ENCODE data around the gene CREB3L1.

DNA sequence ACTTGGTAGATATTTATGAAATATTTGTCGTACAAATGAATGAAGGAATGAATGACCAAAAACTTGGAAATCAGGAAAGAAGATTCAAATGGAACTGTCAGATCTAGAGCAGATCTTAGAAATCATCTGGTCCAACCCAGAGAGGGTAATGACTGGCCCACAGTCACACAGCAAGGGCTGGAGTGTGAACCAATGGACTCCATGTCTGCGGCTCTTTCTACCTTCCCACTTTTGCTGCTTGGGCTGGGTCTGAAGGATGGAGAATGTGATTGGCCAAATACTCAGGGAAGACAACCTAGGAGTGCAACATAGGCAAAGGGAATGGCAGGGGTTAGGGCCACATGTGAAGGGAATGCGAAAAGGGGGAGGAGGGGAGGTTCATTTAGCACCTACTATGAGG, 64.0 kb downstream of the CREB3L1 start:
- TF ChIP-seq ARNTL (CRISPR knock-in tag; IDR thresholded peaks at IDR 0.05; ENCODE audit: borderline replicate concordance, low read depth) (no peak), ZNF70 (CRISPR knock-in tag; IDR thresholded peaks at IDR 0.05) (no peak), PPARA (CRISPR knock-in tag; IDR thresholded peaks at IDR 0.05; ENCODE audit: borderline replicate concordance) (no peak), ZFP30 (CRISPR knock-in tag; IDR thresholded peaks at IDR 0.05) (no peak), ZFP3 (CRISPR knock-in tag; IDR thresholded peaks at IDR 0.05) (no peak), TOX (CRISPR knock-in tag; IDR thresholded peaks at IDR 0.05; ENCODE audit: borderline replicate concordance) (no peak), OSR1 (CRISPR knock-in tag; IDR thresholded peaks at IDR 0.05) (no peak), SNAI2 (CRISPR knock-in tag; IDR thresholded peaks at IDR 0.05) (no peak), PATZ1 (CRISPR knock-in tag; IDR thresholded peaks at IDR 0.05; ENCODE audit: borderline replicate concordance) (no peak), CSRNP3 (CRISPR knock-in tag; IDR thresholded peaks at IDR 0.05) (no peak), TCF4 (CRISPR knock-in tag; IDR thresholded peaks at IDR 0.05; ENCODE audit: borderline replicate concordance) (no peak), CREB5 (CRISPR knock-in tag; IDR thresholded peaks at IDR 0.05; ENCODE audit: low read depth) (no peak), ZNF565 (CRISPR knock-in tag; conservative IDR thresholded peaks at IDR 0.05; ENCODE audit: low read depth) (no peak)
- TF ChIP-seq, protein P1, sequence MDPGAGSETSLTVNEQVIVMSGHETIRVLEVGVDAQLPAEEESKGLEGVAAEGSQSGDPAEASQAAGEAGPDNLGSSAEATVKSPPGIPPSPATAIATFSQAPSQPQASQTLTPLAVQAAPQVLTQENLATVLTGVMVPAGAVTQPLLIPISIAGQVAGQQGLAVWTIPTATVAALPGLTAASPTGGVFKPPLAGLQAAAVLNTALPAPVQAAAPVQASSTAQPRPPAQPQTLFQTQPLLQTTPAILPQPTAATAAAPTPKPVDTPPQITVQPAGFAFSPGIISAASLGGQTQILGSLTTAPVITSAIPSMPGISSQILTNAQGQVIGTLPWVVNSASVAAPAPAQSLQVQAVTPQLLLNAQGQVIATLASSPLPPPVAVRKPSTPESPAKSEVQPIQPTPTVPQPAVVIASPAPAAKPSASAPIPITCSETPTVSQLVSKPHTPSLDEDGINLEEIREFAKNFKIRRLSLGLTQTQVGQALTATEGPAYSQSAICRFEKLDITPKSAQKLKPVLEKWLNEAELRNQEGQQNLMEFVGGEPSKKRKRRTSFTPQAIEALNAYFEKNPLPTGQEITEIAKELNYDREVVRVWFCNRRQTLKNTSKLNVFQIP (CRISPR knock-in tag; IDR thresholded peaks at IDR 0.05; ENCODE audit: borderline replicate concordance, low read depth), result no peak

All from SK-N-SH treated with all-trans-retinoic acid at 6 μM for 48 hours (cell line).